Urothelium cell line (cell line): Measurements from ENCODE around the gene PPM1M.

Experiments used
- DNase-seq: peaks from one replicate; pipeline ENCODE4 v3.0.0; 2011; ENCODE audit warnings: low spot score, mixed read lengths
- FAIRE-seq: peaks from 2 replicates; lab custom pipeline; 2011; peaks lifted over from hg19 to GRCh38; lab: Jason Lieb, UNC

PPM1M gene

GRCh38 chr3:52292247-52293065, 46.9 kb downstream of the PPM1M start:
- FAIRE-seq = no peak
- DNase-seq = no peak

GRCh38 chr3:52293491-52294319, 48.1 kb downstream of the PPM1M start:
- DNase-seq (no peak), FAIRE-seq (no peak)

GRCh38 chr3:52294320-52295150, 49.0 kb downstream of the PPM1M start:
- FAIRE-seq (no peak), DNase-seq (no peak)

GRCh38 chr3:52295671-52296208, 50.2 kb downstream of the PPM1M start:
- DNase-seq (no peak), FAIRE-seq (no peak)

- DNase-seq (no peak), FAIRE-seq (no peak)
Observed at GRCh38 chr3:52297242-52298148, 51.9 kb downstream of the PPM1M start.

- DNase-seq (no peak), FAIRE-seq (no peak)
Observed at GRCh38 chr3:52298149-52299098, 52.9 kb downstream of the PPM1M start.

GRCh38 chr3:52299247-52299878, 53.8 kb downstream of the PPM1M start:
- DNase-seq (no peak), FAIRE-seq (no peak)
